ENCODE data around the gene DACT2. TPM values are rescaled to one million over a fixed set of nuclear protein-coding genes. Genes with fewer than 3 reads are reported as not detected.

DACT2 gene
- total and polyA plus RNA-seq, 2 experiments from 2014 or later, result not detected

DNA sequence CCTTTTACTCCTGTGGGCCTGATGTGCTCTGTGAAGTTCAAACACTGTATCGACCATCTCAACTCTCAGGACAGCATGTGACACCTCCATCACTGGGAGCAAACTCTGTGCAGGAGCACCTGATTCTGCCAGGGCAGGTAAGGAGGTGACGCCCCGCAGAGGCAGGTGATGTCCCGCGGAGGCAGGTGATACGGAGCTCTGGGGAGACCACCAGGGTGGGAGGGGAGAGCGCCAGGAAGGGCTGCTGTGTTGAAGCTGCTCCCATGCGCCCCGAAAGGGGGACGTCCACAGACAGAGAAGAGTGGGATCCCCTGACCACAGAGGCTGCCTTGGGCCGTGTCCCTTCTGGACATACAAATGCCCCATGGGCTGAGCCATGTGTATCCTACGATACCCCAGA is 58.3 kb downstream of the DACT2 start:
- TF ChIP-seq EZH2 (IDR thresholded peaks at IDR 0.05; ENCODE audit: insufficient read depth, poor library complexity, severe bottlenecking), result no peak
- TF ChIP-seq EZH2phosphoT487 (IDR thresholded peaks at IDR 0.05; ENCODE audit: insufficient read depth, low read depth), result no peak
- H4K20me1 ChIP-seq (ENCODE audit: insufficient read depth), result no peaks in the 10 kb centered on the region
- no peak for DNase-seq
- H3K4me2 ChIP-seq (ENCODE audit: unreplicated experiment), result no peak overlapping the region
- WGBS, 2 experiments (ENCODE audit: low coverage in 1 of 2, low lambda C conversion rate in 2 of 2, missing lambda C conversion rate in 2 of 2), result 62 to 67% methylated on average over 11 to 12 of the region's 12 CpGs
- no peaks in the 10 kb centered on the region for H3K36me3 ChIP-seq (ENCODE audit: low read depth)
- H3K27ac ChIP-seq, result no peak overlapping the region
- H3K9ac ChIP-seq, result no peak overlapping the region
- in situ Hi-C loops (cut with MboI), result no loop called here
- H3K9me3 ChIP-seq (ENCODE audit: low read depth), result no peaks in the 10 kb centered on the region
- H3K79me2 ChIP-seq (ENCODE audit: insufficient read depth), result no peaks in the 10 kb centered on the region
- H2AFZ ChIP-seq, result no peak overlapping the region
- H3F3A ChIP-seq (ENCODE audit: insufficient read depth), result no peaks in the 10 kb centered on the region
- H3K27me3 ChIP-seq (replicated peaks; ENCODE audit: insufficient read depth), result no peaks in the 10 kb centered on the region
- H3K4me1 ChIP-seq (ENCODE audit: insufficient read depth), result no peaks in the 10 kb centered on the region
- no peak overlapping the region for H3K4me3 ChIP-seq
- H3K9me2 ChIP-seq (ENCODE audit: insufficient read depth), result no peaks in the 10 kb centered on the region

- in situ Hi-C loops (cut with MboI), result no loop called here
- no peak for DNase-seq
- Histone ChIP-seq H3K4me3 (no peak overlapping the region), H3K9ac (no peak overlapping the region), H3K4me2 (ENCODE audit: unreplicated experiment) (no peak overlapping the region), H4K20me1 (ENCODE audit: insufficient read depth) (no peaks in the 10 kb centered on the region), H3F3A (ENCODE audit: insufficient read depth) (no peaks in the 10 kb centered on the region), H3K27me3 (replicated peaks; ENCODE audit: insufficient read depth) (no peaks in the 10 kb centered on the region), H3K79me2 (ENCODE audit: insufficient read depth) (no peaks in the 10 kb centered on the region), H3K9me3 (ENCODE audit: low read depth) (no peaks in the 10 kb centered on the region), H3K4me1 (ENCODE audit: insufficient read depth) (no peaks in the 10 kb centered on the region), H3K36me3 (ENCODE audit: low read depth) (no peaks in the 10 kb centered on the region), H3K9me2 (ENCODE audit: insufficient read depth) (no peaks in the 10 kb centered on the region), H2AFZ (no peak overlapping the region), H3K27ac (no peak overlapping the region)
- TF ChIP-seq EZH2phosphoT487 (IDR thresholded peaks at IDR 0.05; ENCODE audit: insufficient read depth, low read depth) (no peak), EZH2 (IDR thresholded peaks at IDR 0.05; ENCODE audit: insufficient read depth, poor library complexity, severe bottlenecking) (no peak)
- 74 to 76% methylated on average over 21 to 24 of the region's 24 CpGs for WGBS, 2 experiments (ENCODE audit: low coverage in 1 of 2, low lambda C conversion rate in 2 of 2, missing lambda C conversion rate in 2 of 2)
Observed at GRCh38 chr6:168260420-168260987, 59.1 kb downstream of the DACT2 start.

DNA sequence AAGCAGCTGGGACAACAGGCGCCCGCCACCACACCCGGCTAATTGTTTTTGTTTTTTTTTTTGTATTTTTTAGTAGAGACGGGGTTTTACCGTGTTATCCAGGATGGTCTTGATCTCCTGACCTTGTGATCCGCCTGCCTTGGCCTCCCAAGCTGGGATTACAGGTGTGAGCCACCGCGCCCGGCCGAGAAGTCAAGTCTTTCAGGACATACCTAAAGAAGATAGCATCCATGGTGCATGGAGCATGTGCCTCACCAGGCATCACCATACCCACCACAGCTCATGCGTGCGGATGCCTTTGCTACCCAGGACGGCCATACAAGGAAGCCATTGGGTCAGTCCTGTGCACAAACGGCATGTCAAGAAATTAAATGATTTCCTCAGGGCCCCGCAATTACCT is 60.8 kb downstream of the DACT2 start:
- WGBS, 2 experiments (ENCODE audit: low coverage in 1 of 2, low lambda C conversion rate in 2 of 2, missing lambda C conversion rate in 2 of 2), result 71 to 72% methylated on average over 15 of the region's 15 CpGs
- no peaks in the 10 kb centered on the region for H3K4me1 ChIP-seq (ENCODE audit: insufficient read depth)
- no peaks in the 10 kb centered on the region for H3K9me2 ChIP-seq (ENCODE audit: insufficient read depth)
- no peak overlapping the region for H2AFZ ChIP-seq
- H3K27me3 ChIP-seq (replicated peaks; ENCODE audit: insufficient read depth), result no peaks in the 10 kb centered on the region
- in situ Hi-C loops (cut with MboI), result no loop called here
- no peak overlapping the region for H3K27ac ChIP-seq
- no peak for DNase-seq
- TF ChIP-seq EZH2 (IDR thresholded peaks at IDR 0.05; ENCODE audit: insufficient read depth, poor library complexity, severe bottlenecking) (no peak), EZH2phosphoT487 (IDR thresholded peaks at IDR 0.05; ENCODE audit: insufficient read depth, low read depth) (no peak)
- H3K9ac ChIP-seq, result no peak overlapping the region
- H3K4me2 ChIP-seq (ENCODE audit: unreplicated experiment), result no peak overlapping the region
- H3K36me3 ChIP-seq (ENCODE audit: low read depth), result no peaks in the 10 kb centered on the region
- no peaks in the 10 kb centered on the region for H3K79me2 ChIP-seq (ENCODE audit: insufficient read depth)
- no peak overlapping the region for H3K4me3 ChIP-seq
- H3F3A ChIP-seq (ENCODE audit: insufficient read depth), result no peaks in the 10 kb centered on the region
- no peaks in the 10 kb centered on the region for H4K20me1 ChIP-seq (ENCODE audit: insufficient read depth)
- no peaks in the 10 kb centered on the region for H3K9me3 ChIP-seq (ENCODE audit: low read depth)

GRCh38 chr6:168256940-168257339 is 62.6 kb downstream of the DACT2 start:
- H3K4me3 ChIP-seq, result no peak overlapping the region
- no peaks in the 10 kb centered on the region for H3K4me1 ChIP-seq (ENCODE audit: insufficient read depth)
- H3K4me2 ChIP-seq (ENCODE audit: unreplicated experiment), result no peak overlapping the region
- no peaks in the 10 kb centered on the region for H3F3A ChIP-seq (ENCODE audit: insufficient read depth)
- no peaks in the 10 kb centered on the region for H3K27me3 ChIP-seq (replicated peaks; ENCODE audit: insufficient read depth)
- no peak for TF ChIP-seq EZH2 (IDR thresholded peaks at IDR 0.05; ENCODE audit: insufficient read depth, poor library complexity, severe bottlenecking)
- no peak for TF ChIP-seq EZH2phosphoT487 (IDR thresholded peaks at IDR 0.05; ENCODE audit: insufficient read depth, low read depth)
- no peak overlapping the region for H3K9ac ChIP-seq
- no peaks in the 10 kb centered on the region for H3K9me2 ChIP-seq (ENCODE audit: insufficient read depth)
- no peak overlapping the region for H2AFZ ChIP-seq
- H3K27ac ChIP-seq, result no peak overlapping the region
- in situ Hi-C loops (cut with MboI), result no loop called here
- DNase-seq, result no peak
- H4K20me1 ChIP-seq (ENCODE audit: insufficient read depth), result no peaks in the 10 kb centered on the region
- H3K9me3 ChIP-seq (ENCODE audit: low read depth), result no peaks in the 10 kb centered on the region
- H3K36me3 ChIP-seq (ENCODE audit: low read depth), result no peaks in the 10 kb centered on the region
- H3K79me2 ChIP-seq (ENCODE audit: insufficient read depth), result no peaks in the 10 kb centered on the region

Other genes starting within 250 kb of the DACT2 start
- gene FRMD1, start 240.6 kb downstream of the DACT2 start, total RNA-seq (2014; rRNA removed; shearing (Covaris generic)), result not detected in 2 replicates
- not detected in 2 replicates for gene FRMD1, start 240.6 kb downstream of the DACT2 start, polyA plus RNA-seq (2016; fragmentation: Nextera tagmentation; extraction: Ambion mirVana)
- not detected in 2 replicates for gene SMOC2, start 121.4 kb upstream of the DACT2 start, total RNA-seq (2014; rRNA removed; shearing (Covaris generic))
- not detected in 2 replicates for gene SMOC2, start 121.4 kb upstream of the DACT2 start, polyA plus RNA-seq (2016; fragmentation: Nextera tagmentation; extraction: Ambion mirVana)

All from GM23248 (cell line).